ENCODE data around the gene TH.
"Not testable (repeated sequence)": the region's sequence is repeated elsewhere in the genome, so short reads cannot be mapped to it uniquely, and the experiment has no call there.

Gene TH

DNA sequence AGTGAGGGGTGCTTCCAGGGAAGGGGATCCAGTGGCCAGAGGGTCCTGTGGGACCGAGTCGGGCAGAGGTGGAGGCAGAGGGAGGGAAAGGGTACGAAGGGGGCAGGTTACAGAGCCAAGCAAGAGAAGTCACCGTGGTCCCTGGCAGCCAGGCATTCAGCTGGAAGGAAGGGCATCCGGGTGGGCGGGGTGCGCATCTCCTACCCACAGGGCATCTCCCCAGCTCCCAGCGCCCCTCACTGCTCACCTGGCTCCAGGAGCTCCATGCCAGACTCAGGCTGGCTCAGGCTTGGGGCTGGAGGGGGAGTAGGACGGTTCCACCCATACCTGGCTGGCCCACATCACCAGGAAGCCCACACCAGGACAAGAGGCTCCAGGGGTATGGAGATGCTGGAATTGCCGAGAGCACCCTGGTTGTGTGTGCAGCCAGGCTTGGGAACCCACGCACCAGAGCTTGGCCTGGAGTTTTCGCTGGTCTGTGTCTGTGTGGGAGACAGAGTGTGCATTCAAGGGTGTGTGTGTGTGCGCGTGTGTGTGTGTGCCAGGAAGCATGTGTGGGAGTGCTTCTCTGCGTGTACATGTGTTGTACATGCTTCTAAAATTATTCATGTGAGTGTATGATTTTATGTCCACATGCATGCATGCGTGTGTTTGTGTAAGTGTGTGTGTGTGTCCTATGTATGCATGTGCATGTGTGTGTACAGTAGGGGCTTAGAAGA is 6.6 kb upstream of the TH start:
- not testable (repeated sequence) for DNase-seq (ENCODE audit: low read depth)

DNA sequence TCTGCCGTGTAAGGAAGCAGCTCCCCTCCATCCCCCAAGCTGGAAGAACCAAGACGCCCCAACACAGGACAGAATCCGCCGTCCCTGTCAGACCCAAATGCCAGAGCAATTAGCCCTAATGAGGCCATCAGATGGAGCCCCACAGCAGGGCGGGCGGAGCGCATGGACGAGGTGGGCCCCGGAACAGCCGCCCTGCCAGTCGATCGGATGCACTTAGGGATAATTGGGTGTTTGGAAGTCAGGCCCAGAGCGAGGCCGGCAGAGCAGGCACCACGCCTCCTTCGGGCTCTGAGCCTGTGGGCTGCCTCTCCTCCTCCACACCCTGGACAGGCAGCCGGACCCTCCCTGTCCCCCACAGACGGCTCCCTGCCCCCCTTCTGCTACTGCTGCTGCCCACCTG is 5.5 kb upstream of the TH start:
- no peak for DNase-seq (ENCODE audit: low read depth)

DNA sequence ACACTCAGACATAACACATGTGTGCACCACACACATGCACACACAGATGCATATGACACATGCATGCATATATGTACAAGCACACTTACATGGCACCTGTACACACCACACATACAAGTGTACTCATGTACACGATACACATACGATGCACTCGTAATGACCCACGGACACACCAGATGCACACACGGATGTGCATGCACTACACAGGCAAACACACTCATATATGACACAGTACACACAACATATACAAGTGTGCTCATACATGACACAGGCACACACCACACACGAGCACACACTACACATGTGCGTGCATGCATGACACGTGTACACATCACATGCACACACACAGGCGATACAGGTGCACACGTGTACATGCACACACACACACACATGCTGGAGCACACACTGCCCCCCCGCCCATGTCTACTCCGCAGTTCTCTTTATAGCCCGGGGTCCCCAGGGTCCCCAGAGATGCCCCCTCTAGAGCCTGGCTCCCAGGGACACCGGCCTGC is 4.8 kb upstream of the TH start:
- no peak for DNase-seq (ENCODE audit: low read depth)

DNA sequence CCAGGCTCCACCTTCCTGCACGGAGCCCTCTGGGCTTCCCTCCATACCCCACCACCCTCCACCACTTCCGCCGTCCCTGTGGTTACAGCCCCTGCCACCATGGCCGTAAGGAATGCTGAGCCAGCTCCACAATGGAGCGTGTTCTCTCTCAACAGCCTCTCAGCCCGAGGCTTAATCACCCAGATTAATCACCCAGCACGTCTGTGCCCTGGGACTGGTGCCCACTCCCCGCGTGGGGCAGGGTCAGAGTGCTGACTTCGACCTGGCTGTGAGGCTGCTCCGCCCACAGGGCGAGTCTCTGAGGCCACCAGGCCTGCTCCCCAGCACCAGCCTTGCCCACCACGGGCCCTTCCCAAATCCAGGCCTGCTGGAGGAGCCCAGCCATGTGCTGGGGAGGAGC is 4.0 kb upstream of the TH start:
- no peak for DNase-seq (ENCODE audit: low read depth)

DNA sequence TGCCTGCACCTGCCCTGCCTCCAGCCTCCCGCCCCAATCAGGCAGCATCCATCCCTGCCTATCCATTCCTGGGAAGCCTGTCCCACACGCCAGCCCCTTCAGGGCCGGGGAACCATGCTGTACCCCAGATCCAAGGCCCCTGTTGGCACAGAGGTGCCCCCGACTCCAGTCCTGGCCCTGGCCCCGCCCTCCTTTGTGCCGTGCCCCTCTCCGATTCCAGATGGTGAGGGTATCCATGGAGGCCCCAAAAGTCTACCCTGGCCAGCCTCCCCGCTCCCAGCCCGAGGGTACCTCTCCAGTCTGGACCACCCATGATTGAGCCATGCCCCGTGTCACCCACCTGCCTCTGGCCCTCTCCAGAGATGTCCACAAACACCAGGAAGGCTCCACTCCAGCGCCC is 2.7 kb upstream of the TH start:
- DNase-seq (ENCODE audit: low read depth) = no peak

DNA sequence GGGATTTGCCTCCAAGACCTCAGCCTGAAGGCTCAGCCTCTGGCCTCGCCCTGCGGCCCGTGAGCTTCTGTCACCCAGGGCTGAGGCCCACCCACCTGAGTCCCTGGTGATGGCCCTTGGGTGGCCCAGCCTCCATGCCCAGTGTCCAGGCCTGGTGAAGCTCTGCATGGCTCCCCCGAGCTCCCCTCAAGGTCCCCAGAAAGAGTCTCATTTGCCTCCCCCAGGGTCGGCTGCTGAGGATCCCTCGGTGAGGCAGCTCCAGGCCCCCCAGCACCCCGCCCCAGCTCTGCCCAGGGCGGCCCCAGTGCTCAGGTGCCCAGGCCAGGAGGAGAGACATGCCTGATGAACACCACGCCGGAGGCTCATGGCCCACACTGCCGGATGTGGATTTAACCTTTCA is 2.1 kb upstream of the TH start:
- DNase-seq (ENCODE audit: low read depth) = no peak

DNA sequence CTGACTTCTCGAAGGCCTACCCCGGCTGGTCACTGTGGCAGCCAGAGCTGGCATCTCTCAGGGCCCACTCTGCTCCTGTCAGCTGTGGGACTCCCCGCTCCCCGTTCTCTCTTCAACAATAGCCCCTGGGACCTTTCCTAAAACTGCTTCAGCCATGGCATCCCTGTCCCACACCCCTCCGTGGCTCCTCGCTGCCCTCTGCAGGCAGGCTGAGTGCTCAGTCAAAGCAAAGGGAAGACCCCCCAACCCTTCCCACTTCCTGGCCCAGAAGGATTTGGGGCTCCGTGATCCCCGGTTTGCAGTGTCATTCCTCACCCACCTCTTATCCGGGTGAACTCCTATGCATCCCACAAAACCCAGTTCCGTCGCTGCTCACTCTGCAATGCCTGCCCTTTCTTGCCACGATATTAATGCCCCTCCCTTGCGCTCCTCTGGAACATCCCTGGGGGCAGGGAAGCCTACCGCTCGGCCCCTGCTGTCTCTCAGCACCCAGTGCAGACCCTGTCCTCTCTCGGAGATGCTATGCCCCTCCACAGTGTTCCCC is 1.6 kb upstream of the TH start:
- no peak for DNase-seq (ENCODE audit: low read depth)

DNA sequence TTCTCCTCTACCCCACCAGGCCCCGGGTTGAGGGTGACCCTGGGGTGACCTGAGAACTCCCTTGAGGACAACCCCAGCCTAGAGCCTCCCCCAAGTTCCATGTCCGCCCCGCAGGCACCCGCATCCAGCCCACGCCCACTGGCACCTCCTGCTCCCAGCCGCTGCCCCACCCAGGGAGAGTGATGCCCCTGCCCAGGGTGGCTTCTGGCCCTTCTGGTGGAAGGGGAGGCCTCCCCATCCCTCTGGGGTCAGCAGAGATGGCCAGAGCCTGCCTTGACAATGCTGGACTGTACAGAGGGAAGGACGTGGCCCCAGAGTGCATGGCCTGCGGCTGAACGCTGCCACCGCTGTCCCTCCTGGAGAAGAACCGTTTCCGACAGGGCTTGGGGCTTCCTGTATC is 1.1 kb upstream of the TH start:
- DNase-seq (ENCODE audit: low read depth) = no peak

DNA sequence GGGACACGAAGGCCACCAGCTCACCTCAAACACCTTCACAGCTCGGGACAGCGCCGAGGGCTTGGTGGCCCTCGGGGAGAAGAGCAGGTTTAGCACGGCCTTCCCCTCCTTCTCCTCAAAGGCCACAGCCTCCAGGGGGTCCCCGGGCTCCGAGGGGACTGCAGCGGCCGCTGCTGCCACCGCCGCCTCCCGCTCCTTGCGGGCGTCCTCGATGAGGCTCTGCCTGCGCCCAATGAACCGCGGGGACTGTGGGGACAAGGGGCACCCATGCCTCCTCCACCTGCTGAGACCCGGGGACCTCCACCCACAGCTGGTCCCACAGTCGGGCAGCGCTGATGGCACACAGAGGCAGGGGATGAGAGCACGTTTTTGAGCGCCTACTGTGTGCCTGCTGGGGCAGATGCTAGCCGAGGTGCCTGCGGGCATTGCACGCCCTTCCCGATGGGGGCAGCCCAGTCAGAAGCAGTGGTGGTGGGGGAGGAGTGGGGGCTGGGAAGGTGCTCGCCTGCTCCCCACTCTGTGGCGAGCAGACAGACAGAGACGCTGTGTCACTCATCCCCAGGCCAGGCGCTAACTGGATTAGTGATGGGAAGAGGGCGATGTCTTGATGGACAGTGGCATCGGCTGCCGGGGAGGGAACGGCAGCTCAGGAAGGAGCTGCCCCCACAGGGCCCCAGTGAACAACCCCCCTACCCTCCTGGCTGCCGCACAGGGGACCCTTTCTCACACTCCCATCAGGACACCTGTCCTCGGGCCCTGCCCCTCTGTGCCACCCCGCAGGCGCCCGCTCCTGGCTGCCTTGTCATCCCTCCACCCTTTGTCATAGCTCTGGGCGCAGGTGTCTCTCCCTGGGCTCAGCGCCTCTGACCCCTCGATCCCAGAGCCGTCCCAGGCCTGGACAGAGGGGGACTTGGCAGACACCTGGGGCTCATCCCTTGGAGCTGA is 1.7 kb downstream of the TH start:
- DNase-seq (ENCODE audit: low read depth) = no peak

DNA sequence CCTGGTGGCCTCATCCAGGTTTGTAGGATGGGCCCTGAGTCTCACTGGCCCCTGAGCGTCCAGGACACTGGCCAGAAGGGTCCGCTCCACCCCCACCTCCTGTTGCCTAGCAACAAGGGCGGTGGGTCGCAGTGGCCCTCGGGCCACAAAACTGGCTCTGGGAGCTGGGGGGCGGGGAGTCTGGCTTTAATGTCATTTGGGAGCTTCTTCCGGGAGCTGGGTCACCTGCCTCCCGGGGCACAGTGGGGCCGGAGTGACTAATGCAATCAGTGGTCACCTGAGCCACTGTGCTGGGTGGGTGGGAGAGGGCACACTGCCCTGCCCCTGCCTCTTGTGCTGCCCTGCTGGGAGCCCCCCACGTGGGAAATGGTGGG is 2.6 kb downstream of the TH start:
- DNase-seq (ENCODE audit: low read depth) = no peak

DNA sequence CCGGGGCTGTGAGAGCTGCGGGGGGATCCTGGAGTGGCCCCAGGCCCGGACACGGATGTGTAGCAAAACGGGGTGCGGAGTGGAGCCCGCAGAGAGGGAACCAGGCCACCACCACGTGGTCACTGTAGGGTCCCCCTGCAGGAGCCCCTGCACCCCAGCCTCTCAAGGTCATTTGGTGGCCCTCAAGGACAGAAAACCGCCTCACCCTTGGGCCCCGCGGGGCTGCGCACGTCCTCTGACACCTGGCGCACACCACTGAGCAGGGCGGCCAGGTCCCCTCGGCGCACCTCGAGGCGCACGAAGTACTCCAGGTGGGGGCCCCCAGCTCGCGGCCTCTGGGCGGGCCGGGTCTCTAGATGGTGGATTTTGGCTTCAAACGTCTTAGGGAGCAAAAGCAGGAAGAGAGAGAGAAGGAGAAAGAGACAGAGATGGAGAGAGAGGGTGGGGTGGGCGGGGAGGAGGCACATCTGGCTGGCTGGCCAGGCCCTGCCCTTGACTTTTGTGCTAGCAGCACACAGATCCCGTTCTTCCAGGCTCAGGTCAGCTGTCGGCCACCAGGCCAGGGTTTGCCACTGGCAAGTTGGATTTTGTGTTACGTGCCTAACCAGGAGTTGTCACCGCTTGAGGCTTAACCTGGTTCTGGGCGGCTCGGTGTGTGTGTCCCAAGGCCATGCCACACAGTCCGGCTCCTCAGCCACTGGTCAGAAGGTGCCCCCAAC is 3.2 kb downstream of the TH start:
- no peak for DNase-seq (ENCODE audit: low read depth)

DNA sequence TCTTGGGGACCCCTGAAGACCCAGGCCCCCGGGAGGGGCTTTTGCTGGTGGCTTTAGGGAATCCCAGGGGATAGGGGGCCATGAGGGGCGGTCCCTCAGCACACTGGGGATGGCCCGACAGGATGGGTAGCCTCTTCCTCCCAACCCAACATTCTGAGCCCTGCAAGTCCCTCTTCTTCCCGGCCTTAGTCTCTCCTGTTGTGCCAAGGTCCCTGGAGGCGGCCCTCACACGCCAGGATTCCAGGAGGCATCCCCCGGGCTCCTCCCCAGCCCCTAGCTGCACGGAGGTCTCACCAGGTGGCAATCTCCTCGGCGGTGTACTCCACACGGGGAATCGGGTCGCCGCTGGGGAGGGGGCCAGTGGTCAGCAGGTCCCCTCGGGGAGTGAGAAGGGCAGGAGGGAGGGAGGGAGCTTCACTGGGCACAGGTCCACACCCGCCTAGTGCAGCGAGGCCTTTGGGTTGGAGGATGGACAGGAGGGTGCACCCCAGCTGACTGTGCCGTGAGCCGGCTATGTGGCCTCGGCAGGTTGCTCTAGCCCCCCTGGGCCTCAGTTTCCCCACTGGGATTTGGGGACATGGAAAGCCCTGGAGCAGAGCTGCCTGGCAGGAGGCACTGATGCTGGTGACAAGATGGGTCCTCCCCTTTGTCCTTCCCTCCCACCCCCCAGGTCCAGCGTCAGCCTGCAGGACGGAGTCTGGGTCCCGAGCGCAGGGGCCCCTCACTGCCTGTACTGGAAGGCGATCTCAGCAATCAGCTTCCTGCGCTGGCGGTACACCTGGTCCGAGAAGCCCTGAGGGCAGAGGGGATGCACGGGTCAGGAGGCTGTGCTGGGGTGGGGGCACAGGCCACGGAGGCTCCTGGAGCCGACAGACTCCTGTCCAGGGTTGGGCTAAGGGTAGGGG is 4.2 kb downstream of the TH start:
- DNase-seq (ENCODE audit: low read depth) = no peak

DNA sequence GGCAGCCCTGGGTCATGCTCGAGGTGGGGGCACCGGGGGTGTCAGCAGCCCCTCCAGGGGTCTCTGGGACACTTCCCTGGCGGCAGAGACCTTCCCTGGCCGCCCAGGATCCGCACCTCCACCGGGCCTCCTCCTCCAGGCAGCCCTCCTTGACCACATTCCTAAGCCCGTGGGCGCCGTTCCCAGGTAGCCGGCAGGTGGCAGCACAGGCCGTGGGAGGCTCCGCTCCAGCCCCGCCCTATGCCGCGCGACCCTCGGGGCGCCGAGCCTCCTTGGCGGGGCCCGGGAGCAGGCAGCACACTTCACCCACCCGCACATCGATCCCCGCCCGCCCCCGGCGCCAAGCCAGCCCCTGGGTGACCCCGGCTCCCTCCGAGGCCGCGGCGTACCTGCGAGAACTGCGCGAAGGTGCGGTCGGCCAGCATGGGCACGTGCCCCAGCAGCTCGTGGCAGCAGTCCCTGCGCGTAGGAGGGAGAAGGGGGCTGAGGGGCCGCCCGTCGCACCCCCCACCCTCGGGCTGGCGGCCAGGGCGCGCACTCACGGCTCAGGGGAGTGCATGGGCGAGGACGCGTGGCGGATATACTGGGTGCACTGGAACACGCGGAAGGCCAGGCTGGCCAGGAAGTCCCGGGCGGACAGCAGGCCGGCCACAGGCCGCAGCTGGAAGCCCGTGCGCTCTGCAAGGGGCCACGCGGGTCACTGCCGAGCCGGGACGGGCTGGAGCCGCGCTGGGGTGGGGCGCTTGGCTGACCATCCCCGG is 5.3 kb downstream of the TH start:
- no peak for DNase-seq (ENCODE audit: low read depth)

DNA sequence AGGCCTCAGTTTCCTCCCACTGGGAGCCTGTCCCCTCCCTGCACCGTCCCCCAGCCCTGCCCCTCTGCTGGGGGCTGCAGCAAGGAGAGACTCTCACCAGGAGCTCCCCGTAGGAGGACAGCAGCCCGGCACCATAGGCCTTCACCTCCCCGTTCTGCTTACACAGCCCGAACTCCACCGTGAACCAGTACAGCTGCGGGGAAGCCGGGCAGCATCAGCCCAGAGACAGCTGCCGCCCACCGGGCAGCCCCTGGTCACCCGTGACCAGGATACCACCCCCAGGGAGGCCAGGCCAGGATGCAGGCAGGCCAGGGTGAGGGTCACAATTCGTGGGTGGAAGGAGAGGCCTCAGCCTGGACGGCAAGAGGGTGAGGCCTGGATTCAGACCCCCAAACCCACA is 6.0 kb downstream of the TH start:
- DNase-seq (ENCODE audit: low read depth) = no peak

DNA sequence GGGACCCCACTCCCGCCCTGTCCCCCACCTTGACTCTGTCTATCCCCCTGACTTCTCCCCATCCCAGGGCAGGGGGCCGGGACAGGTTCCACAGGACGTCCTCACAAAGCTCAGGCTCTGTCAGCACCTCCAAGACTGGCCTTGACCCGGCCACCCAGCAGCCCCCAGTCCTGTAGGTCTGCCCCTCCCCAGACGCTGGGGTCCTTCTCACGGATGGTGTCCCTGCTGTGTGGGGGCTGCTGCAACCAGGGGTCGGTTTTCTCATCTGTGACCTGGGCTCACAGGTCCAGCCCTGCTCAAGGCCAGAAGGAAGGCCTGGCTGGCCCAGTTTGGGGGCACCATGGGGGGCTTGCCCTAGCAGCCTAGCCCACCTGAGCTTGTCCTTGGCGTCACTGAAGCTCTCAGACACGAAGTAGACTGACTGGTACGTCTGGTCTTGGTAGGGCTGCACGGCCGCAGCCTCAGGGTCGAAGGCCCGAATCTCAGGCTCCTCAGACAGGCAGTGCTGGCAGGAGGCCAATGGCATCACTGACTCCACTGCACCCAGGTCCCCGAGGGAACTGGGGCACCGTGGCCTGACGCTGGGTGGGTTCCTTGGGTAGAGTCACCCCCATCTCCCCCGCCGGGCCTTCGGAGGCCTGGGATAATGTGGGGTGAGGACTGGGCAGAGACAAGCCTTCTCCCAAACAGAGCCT is 6.6 kb downstream of the TH start:
- DNase-seq (ENCODE audit: low read depth) = no peak

DNA sequence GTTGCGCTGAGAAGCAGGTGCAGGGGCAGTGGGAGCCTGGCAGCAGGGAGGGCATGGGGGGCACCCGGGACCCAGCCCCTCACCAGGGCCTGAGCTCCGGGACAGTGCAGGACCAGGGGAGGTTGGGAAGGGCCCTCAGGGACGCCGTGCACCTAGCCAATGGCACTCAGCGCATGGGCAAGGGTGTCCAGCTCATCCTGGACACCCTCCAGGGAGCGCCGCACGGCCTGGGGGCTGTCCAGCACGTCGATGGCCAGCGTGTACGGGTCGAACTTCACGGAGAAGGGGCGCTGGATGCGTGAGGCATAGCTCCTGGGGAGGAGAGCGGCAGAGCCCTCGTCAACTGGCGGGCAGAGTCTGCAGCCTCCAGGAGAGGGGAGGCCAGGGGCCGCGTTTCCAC is 7.5 kb downstream of the TH start:
- no peak for DNase-seq (ENCODE audit: low read depth)

DNA sequence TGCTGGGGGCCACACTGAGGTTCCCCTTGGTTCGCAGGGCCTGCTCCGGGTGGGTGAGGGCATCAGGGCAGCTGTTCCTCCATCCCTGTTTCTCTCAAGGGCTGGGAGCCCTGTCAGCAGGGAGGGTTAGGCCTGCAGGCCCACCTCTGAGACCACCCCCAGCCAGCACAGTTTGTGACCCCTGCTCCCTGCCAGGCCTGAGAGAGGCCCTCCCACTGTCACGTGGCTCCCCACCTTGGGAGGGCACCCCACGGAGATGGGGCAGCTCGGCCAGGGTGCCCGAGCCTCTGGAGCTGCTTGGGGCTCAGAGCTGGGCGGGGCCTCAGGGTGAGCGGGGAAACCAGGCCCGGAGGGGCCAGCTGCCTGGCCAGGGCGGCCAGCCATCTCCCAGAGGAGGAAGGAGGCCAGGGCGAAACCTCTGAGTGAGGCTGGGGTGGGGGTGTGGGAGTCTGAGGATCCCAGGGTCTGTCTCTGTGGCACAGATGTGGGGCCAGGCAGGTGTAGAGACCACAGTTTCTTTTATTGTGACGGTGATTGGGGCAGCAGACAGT is 8.1 kb downstream of the TH start:
- DNase-seq (ENCODE audit: low read depth) = no peak

DNA sequence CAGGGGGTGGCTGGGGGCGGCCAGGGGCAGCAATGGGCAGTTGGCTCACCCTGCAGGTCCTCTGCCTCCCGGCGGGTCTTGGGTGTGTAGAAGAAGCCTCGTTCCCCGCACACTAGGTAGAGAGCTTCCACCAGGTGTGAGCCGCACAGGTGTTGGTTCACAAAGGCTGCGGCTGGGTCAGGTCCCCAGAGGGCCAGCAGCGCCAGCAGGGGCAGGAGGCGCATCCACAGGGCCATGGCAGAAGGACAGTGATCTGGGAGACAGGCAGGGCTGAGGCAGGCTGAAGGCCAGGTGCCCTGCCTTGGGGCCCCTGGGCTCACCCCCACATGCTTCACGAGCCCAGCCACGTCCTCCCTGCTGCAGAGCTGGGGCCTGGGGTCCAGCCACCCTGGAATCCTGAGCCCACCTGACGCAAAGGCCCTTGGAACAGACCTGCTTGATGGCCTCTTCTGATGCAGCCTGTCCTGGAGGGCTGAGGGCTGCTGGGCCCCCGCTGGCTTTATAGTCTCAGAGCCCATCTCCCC is 10.8 kb downstream of the TH start, which contains the start of gene INS:
TSS of gene INS (minus strand) at position 474 of the 524 bp plus-strand sequence. CDS start at position 236, 238 bp downstream.
- DNase-seq (ENCODE audit: low read depth) = no peak
